ENCODE measurements around the gene SET.

GRCh38 chr9:128743421-128743820 lies 54.4 kb downstream of the SET start:
- TF ChIP-seq POLR2A (IDR thresholded peaks at IDR 0.05) (no peak), CTCF (IDR thresholded peaks at IDR 0.05) (no peak)
